ENCODE results near the gene CENPW.

The CENPW gene

DNA sequence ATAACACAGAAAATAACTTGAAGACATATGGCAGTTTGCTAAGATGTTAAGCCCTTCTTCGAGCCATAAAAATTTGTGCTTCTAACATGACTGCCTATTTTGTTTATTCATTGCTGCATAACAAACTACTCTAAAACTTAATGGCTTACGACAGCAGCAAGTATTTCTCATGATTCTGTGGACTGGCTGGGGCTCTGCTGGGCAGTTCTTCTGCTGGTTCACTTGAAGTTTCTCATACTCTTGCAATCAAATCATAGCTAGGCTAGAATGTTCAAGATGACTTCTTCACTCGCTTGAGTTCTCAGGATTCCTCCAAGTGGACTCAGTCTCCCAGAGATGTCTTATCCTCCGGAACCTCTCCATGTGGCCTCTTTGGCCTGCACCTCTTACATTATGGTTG, 33.4 kb downstream of the CENPW start:
- no peak for DNase-seq (ENCODE audit: low read depth, low spot score)

DNA sequence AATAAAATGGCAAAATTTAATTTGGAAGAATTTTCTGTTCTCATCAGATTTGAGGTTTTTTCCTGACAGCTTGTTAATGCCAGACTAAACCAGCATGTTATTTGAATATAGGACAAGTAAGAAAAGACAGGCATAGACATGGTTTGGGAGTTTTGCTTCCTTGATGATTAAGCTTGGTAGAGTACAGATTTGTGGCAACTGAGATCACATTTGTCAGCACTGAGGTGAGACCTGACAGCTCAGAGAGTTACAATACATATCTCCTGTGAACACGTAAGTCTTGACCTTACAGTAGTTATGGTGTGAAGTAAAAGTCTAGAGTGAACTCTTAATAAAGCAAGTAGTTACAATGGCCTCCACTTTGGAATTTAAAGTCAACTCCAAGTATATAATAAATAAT, 34.5 kb downstream of the CENPW start:
- DNase-seq (ENCODE audit: low read depth, low spot score), result no peak

DNA sequence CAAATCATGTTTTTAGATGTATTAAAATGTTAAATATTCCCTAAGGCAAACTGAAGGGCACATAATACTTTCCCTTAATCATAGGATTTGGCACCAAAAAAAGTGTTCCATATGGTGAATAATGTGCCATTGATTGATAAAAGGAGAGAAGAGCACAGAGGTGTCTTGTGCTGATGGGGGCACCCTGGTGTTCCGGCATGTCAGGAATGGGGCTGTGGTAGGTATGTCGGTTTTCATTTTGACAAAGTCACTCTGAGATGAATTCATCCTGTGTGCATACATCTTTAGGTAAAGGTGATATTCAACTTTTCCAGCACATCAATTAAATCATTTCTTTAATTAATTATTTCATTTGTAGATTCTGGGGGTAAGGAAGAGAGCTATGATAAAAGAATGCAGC, 36.8 kb downstream of the CENPW start:
- no peak for DNase-seq (ENCODE audit: low read depth, low spot score)

DNA sequence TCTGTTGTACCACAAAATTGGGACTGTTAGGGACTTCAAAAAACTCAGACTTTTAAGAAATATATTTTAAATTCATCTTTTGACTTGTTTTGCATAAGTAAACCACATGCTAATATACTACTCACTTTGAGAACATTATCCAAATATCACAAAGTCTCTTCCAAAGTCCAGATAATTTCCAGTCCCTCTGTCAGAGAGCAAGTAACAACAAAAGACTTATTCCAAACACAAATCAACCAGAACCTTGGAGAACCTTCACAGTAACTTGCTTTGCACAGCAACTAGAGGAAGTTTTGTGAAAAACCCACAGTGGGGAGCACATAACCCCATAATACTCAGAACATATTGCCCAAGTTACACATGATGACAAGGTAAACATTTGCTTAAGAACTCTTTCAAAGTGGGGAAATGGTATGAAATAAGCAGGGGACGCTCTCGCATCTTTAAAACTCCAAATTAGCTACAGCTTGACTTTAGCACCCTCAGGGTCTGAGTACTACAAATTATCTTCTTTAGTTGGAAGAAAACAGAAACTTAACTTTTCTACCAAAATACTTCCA, 37.8 kb downstream of the CENPW start:
- no peak for DNase-seq (ENCODE audit: low read depth, low spot score)

DNA sequence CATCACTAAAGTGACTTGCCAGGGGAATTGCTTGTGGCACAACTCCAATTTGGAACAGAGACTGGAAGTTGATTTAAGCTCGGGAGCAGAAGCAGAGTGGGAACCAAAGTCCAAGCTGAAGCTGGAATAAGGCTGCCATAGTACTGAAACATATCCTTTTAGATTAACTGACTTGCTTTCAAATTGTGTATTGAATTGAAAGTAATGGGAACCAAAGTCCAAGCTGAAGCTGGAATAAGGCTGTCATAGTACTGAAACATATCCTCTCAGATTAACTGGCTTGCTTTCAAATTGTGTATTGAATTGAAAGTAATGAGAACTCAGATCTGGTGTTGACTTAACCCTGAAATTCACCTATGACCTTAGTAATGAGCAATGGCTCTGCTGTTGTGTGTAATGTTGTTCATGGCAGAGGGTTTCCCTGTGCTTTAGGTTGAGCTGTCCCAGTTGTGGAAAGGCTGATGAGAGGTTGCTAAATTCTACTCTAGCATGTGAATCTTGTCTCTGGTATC, 40.2 kb downstream of the CENPW start:
- no peak for DNase-seq (ENCODE audit: low read depth, low spot score)

DNA sequence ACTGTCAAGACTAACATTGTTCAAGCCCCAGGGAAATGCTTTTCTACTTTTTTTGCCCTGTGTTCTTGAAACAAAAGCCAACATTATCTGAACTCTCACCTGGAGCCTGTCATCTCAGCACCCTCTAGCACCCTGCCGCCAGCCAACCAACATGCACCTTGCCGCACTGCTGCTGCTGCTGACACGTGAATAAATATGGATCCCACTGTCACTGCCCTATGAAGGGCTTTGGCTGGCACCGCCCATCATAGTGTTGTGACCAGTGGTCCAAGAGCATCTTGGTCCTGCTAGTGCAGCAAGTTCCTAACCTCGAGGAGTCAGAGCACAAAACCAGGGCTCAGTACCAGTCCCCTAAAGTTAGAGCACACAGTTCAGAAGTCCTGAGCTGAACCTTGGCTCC, 41.6 kb downstream of the CENPW start:
- no peak for DNase-seq (ENCODE audit: low read depth, low spot score)

DNA sequence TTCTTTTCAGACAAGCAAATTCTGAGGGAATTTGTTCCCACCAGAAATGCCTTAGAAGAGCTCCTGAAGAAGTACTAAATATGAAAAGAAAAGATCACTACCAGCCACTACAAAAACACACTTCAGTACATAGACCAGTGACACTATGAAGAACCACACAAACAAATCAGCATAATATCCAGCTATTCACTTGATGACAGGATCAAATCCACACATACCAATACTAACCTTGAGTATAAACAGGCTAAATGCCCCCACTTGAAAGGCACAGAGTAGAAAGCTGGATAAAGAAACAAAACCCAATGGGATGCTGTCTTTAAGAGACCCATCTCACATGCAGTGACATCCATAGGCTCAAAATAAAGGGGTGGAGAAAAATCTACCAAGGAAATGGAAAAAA, 43.3 kb downstream of the CENPW start:
- DNase-seq (ENCODE audit: low read depth, low spot score), result no peak

DNA sequence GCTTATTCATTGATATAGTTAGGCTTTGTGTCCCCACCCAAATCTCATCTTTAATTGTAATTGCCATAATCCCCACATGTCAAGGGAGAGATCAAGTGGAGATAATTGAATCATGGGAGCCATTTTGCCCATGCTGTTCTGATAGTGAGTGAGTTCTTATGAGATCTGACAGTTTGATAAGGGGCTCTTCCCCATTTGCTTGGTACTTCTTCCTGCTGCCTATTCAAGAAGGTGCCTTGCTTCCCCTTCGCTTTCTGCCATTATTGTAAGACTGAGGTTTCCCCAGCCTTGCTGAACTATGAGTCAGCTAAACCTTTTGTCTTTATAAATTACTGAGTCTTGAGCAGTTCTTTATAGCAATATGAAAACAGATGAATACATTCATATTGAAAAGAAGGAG, 45.6 kb downstream of the CENPW start:
- no peak for DNase-seq (ENCODE audit: low read depth, low spot score)

DNA sequence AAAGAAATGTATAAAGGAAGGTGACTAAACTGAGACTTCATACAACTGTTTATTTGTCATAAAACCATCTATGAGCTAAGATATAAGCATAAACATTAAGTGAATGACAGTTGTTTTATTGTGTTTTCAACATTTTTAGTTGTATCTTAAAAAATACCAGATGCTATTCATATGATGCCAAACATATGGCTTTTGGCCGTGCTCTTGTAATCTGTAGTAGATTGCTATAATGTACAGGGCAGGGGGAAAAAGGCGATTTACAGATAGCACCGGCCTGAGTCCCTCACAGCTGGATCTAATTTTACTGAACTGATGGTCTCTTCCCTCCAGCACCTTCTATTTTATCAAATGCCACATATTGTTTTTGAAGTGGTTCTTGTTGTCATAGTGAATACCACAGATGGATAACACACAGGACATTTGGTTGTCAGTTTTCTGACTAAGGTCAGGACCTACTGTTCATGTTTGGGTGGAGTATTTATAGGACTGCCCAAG, 48.2 kb downstream of the CENPW start:
- DNase-seq (ENCODE audit: low read depth, low spot score), result no peak

DNA sequence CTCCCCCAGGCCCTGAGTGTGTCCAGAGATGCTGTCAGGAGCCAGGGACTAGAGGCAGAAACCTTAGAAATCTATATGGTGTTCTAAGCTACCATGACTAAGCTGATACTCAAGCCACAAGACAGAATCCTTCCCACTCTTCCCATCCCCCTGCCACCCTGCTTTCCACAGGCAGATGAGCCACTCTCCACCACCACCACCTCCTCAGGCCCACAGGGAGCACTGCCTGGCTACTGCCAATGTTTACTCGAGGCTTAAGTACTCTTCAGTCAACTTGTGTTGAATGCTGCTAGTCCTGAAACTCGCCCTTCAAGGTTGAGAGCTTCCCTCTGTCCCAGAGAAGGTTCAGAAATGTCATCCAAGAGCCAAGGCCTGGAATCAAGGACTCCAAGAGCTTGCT, 56.2 kb downstream of the CENPW start:
- no peak for DNase-seq (ENCODE audit: low read depth, low spot score)
